ENCODE data around the gene AHNAK2. TPM values are rescaled to one million over a fixed set of nuclear protein-coding genes. Genes with fewer than 3 reads are reported as not detected.

Gene AHNAK2
- total RNA-seq, 2 donors from 2014 or later, result 3.6 to 5.2 TPM

DNA sequence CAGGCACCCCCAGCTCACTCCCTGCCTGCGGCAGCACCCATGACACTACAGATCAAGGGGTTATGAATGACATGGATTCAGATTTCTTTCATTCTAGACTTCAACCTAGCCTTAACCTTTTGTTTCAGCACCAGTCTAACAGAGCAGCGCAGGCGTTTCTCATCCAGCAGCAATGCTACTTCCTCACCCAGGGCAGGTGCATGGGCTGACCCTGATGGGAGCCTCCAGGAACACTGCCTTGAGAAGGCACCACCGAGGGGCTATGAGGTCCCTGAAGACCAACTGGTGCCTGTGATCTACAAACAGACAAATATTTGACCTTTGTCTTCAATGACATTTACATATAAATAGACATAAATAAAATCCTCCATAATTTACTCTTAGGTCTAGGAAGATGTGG, 31.9 kb upstream of the AHNAK2 start:
- Histone ChIP-seq H3K9me3 (no peaks in the 10 kb centered on the region), H3K27me3 (no peaks in the 10 kb centered on the region)
- intact Hi-C loops (cut with DNase I), result no loop called here

DNA sequence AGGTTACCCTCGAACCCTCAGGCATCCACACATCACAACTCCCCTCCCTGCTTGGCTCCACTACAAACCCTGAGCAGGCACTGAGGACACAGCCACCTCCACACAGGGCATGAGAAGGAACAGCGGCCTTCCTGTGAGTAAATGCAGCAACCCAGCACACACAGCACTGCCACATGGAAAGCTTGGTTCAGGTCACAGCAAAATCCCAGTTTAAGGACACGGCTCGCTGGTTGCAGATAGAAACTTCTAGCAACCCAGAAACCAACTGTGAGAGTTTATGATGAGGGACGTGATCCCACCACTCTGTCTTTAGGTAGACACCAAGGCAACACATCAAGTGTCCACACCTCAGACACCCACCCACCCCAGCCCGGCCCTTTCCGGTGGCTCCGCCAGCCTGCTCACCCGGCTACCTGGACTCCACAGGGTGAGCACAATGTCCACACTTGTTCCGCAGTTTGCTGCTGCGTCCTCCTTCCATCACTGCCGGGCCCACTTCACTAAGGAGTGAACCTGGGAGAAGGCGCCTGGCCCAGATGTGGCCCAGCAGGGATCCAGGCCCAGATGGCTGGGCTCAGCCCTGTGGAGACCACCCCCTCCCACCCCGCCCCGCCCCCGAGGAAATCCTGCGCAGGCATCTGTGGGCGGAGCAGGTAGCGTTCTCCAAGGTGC, 29.6 kb upstream of the AHNAK2 start:
- Histone ChIP-seq H3K4me3 (no peak overlapping the region), H3K36me3 (replicated peaks in 1 of 2; ENCODE audit: insufficient read depth in 1 of 2, low read depth in 2 of 2) (peaks cover 0 to 6% of the 10 kb centered on the region in 2 donors), H3K9me3 (no peaks in the 10 kb centered on the region), H3K27me3 (no peaks in the 10 kb centered on the region), H3K4me1 (no peaks in the 10 kb centered on the region), H3K27ac (no peak overlapping the region)
- intact Hi-C loops (cut with DNase I), result no loop called here
- DNase-seq (no peak), ATAC-seq (no peak)
- TF ChIP-seq, protein P1, sequence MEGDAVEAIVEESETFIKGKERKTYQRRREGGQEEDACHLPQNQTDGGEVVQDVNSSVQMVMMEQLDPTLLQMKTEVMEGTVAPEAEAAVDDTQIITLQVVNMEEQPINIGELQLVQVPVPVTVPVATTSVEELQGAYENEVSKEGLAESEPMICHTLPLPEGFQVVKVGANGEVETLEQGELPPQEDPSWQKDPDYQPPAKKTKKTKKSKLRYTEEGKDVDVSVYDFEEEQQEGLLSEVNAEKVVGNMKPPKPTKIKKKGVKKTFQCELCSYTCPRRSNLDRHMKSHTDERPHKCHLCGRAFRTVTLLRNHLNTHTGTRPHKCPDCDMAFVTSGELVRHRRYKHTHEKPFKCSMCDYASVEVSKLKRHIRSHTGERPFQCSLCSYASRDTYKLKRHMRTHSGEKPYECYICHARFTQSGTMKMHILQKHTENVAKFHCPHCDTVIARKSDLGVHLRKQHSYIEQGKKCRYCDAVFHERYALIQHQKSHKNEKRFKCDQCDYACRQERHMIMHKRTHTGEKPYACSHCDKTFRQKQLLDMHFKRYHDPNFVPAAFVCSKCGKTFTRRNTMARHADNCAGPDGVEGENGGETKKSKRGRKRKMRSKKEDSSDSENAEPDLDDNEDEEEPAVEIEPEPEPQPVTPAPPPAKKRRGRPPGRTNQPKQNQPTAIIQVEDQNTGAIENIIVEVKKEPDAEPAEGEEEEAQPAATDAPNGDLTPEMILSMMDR (IDR thresholded peaks at IDR 0.05), result no peak
- TF ChIP-seq POLR2A (IDR thresholded peaks at IDR 0.05), result no peak
- 90 to 94% methylated on average over 14 to 18 of the region's 19 CpGs for WGBS, 2 donors

More for the DNA sequence above, 31.9 kb upstream of the AHNAK2 start:
- peaks cover 0 to 6% of the 10 kb centered on the region in 2 donors for H3K36me3 ChIP-seq (replicated peaks in 1 of 2; ENCODE audit: insufficient read depth in 1 of 2, low read depth in 2 of 2)
- ATAC-seq, result no peak
- H3K4me1 ChIP-seq, result no peaks in the 10 kb centered on the region
- H3K27ac ChIP-seq, result no peak overlapping the region
- H3K4me3 ChIP-seq, result no peak overlapping the region
- TF ChIP-seq, protein P1 (IDR thresholded peaks at IDR 0.05), result no peak
- no peak for TF ChIP-seq POLR2A (IDR thresholded peaks at IDR 0.05)
- no peak for DNase-seq
- 84 to 88% methylated on average over 4 of the region's 4 CpGs for WGBS, 2 donors

DNA sequence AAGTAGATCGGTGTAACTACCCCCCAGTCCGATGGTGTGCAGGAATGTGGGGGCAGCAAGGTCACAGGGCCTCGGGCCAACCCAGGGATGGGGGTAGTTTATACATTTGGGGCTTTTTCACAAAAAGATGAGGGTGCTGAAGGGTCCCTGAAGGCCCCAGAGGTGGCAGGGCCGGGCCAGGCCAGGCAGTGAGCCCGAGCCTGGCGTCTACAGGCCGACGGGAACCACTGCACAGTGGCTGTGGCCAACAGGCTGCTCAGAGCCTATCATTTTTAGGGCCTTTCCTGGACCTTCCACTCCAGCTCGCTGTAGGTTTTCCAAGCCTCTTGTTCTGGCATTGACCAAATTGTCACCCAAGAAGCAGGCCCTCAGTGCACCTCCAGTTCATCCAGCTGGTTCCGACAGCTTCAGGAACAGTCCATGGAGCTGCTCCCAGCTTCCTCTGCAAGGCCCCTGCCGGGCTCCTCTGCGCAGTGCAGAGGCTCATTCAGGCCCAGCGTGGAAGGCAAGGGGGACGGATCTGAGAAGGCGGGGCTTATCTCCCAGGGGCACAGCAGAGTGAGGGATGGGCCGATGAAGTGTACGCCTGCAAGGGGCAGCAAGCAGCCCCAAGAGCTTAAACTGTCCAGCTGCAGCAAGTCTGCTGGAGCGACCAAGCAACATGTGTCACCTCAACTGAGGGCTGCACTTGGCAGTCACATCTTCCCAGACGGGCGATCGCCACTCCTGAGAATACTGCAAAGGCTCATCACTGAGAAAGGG, 28.8 kb upstream of the AHNAK2 start:
- TF ChIP-seq POLR2A (IDR thresholded peaks at IDR 0.05), result no peak
- TF ChIP-seq, protein P1 (IDR thresholded peaks at IDR 0.05), result no peak
- no peak for ATAC-seq
- H3K36me3 ChIP-seq (replicated peaks in 1 of 2; ENCODE audit: insufficient read depth in 1 of 2, low read depth in 2 of 2), result peaks cover 0 to 6% of the 10 kb centered on the region in 2 donors
- H3K4me1 ChIP-seq, result no peaks in the 10 kb centered on the region
- no peaks in the 10 kb centered on the region for H3K27me3 ChIP-seq
- DNase-seq, result no peak
- intact Hi-C loops (cut with DNase I), result no loop called here
- H3K27ac ChIP-seq, result no peak overlapping the region
- 84 to 87% methylated on average over 8 to 21 of the region's 21 CpGs for WGBS, 2 donors
- H3K4me3 ChIP-seq, result no peak overlapping the region
- H3K9me3 ChIP-seq, result no peaks in the 10 kb centered on the region

DNA sequence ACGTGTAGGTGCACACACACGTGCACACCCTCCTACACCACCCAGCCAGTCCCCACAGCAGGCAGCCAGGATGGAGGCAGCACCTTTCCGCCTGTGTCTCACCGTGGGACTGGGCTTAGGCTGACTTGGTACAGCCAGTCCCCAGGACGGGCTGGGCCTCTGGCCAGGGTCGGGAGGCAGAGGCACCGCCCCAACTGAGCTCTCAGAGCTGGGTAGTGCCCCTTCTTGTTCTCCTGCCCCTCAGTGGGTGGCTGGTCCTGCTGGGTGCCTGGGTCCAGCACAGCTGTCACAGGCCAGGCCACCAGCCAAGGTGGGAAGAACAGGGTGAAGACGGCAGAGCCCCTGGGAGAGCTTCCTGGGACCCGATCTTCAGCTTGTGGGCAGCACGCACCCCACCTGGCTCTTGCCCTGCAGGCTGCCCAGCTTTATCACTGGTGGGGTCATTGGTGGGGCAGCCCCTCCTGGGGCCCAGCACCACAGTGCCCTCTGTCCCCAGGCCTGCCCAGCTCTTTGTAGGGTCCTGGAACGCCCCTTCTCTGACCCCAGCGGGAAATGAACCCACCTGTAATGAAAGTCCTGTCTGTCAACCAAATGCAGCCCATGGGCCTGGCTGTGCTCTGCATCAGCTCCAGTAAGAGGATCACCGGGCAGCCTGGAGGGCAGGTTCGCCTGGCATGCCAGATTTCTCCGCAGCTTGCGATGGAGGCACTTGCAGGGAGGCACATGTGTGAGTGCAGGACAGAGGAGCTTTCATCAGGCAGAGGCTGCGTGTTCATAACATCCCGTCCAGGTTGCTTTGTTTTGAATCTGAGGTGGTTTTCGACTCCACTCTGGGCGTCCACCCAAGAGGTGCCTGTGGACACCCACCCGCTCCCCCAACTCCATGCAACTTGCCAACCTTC, 28.0 kb upstream of the AHNAK2 start:
- TF ChIP-seq, protein P1 (IDR thresholded peaks at IDR 0.05), result no peak
- no peak for TF ChIP-seq POLR2A (IDR thresholded peaks at IDR 0.05)
- 90 to 96% methylated on average over 5 to 20 of the region's 21 CpGs for WGBS, 2 donors
- intact Hi-C loops (cut with DNase I), result no loop called here
- Histone ChIP-seq H3K27me3 (no peaks in the 10 kb centered on the region), H3K27ac (no peak overlapping the region), H3K36me3 (replicated peaks in 1 of 2; ENCODE audit: insufficient read depth in 1 of 2, low read depth in 2 of 2) (peaks cover 0 to 6% of the 10 kb centered on the region in 2 donors), H3K4me3 (no peak overlapping the region), H3K4me1 (no peaks in the 10 kb centered on the region), H3K9me3 (no peaks in the 10 kb centered on the region)
- DNase-seq (no peak), ATAC-seq (no peak)

Data from body of pancreas (tissue), 4 donors.